ENCODE results near the gene FAM117B.

Gene FAM117B

DNA sequence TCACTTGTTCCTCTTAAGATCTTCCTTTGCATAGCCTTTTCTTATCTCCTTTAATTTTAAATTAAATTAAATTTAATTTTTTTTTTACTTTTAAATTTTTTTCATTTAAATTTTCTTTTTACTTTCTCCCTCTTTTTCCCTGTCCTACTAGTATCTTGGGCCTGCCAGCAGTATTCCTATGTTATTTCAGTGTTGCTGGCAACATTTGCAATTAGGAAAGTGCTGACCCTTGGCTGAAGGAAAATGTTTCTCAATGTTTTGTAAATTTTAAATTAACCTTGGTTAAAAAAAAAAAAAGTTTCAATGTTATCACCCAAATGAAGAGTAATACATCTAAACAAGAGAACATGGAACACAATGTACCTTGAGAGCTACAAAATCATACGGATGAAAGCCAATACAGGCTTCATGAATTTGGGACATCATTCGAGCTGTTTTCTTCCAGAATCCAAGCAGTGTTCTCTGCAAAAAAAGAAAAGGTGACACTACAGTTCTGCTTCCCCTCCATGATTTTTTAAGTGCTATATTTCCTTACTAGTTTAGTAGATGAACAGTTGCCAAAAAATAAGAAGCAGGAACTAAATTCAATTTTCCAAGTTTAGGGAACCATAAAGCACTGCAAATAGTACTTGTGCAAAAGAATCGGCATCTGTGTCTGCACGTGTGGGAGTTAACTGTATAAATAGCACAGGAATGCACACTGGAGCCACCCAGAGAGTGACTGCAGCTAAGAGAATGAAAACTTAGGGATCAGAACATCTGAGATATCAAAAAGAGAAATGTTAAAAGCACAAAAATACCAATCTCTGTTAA, 181.0 kb downstream of the FAM117B start:
- DNase-seq (ENCODE audit: low spot score) = no peak

DNA sequence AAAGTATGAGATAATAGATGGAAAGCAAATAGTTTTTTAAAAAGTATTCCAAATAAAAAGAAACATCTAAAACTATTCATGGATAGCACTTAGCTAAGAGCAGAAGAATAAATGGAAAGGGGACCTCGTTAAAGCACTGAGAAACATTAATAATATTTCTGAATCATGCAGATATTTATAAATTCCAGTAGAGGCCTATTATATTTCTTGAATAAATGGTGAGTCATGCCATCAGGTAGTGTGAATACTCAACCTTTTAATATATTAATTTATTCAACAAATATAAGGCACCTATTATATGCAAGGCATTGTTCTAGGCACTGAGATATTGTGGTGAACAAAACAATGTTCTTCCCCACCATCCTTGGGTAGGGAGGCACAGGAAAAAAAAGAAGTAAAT, 183.0 kb downstream of the FAM117B start:
- DNase-seq (ENCODE audit: low spot score) = no peak

DNA sequence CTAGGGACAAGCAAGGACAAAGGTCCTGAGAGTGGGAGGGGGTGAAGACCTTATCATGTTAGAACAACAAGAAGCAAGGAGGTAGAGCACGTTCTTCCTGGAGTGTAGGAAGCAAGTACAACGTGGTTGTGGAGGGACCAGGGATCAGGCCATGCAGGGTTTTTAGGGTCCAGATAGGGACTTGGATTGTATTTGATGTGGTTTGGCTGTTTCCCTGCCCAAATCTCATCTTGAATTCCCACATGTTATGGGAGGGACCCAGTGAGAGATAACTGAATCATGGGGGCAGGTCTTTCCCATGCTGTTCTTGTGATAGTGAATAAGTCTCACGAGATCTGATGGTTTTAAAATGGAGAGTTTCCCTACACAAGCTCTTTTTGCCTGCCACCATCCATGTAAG, 183.6 kb downstream of the FAM117B start:
- no peak for DNase-seq (ENCODE audit: low spot score)

Measured in SW480 (cell line).